GM21423 (cell line): ENCODE data around the gene KIF18A.

Experiments used
- ATAC-seq: cut with Tn5 transposase; IDR thresholded peaks from one replicate; pipeline ENCODE4 v1.9.1; 2021; ENCODE audit warnings: mild to moderate bottlenecking, moderate library complexity; ENCODE audit not compliant: unreplicated experiment

Gene KIF18A

GRCh38 chr11:28049338-28050216, 58.4 kb downstream of the KIF18A start:
- ATAC-seq: no peak

- ATAC-seq: no peak
Measured at GRCh38 chr11:28048812-28049211, 59.1 kb downstream of the KIF18A start.

GRCh38 chr11:28043930-28044709, 63.8 kb downstream of the KIF18A start:
- ATAC-seq: no peak

- no peak for ATAC-seq
Measured at GRCh38 chr11:28040384-28040783, 67.6 kb downstream of the KIF18A start.

DNA sequence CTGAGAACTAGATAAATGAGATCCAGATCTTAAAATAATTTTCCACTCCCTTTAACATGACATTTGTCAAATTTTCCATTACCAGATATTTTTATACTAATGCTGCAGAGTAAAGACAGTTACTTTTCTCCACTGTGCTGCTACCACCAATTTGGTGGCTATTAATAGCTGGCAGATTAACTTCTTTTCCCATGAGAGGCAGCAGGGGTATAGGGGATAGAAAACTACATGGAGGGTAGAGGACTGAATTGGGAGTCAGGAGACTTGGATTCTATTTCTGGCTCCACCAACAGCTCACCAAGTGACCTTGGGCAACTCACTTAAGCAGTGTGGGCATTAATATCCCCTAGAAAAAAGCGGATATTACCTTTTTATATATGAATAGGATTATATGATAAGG, 69.2 kb downstream of the KIF18A start:
- no peak for ATAC-seq

GRCh38 chr11:28026634-28027290, 81.2 kb downstream of the KIF18A start:
- ATAC-seq: peak; percentile 63

GRCh38 chr11:28017816-28018215, 90.1 kb downstream of the KIF18A start:
- ATAC-seq: no peak

- no peak for ATAC-seq
Measured at GRCh38 chr11:28011813-28012212, 96.1 kb downstream of the KIF18A start.

DNA sequence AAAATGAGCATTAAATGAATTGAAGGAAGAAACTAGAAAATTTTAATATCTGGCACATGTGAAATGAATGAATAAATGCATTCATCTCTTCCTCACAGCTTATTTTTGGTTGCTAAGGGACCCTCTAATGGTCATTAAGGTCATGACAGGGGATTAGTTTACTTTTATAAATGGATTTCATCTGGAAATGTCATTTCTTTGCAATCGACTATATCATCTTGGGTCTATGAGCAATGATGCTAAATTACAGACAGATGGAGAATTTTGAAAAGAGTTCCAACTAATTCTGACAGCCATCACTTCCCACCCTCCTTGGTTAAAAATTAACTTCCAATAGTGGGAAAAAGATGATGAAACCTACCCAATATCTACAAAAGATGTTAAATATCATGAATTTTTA, 98.0 kb downstream of the KIF18A start:
- ATAC-seq: no peak

DNA sequence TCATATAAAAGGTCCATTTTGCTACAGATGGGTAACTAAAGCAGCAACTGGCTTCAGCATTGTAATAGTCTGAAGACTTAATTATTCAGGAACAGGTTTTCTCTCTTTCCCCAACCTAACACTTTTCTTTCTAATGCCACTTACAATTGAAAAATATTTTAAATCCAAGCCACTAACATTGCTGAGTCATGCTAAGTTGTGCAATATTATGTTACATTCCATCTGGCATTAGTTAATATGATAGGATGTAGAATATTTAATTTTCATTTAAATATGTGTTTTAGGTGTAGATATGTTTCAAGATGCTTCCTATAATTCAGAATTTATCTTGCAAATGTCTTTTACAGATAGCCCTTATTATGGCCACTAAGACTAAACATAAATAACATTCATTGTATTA, 98.6 kb downstream of the KIF18A start:
- no peak for ATAC-seq

GRCh38 chr11:28003615-28004014, 104.3 kb downstream of the KIF18A start:
- ATAC-seq: no peak

DNA sequence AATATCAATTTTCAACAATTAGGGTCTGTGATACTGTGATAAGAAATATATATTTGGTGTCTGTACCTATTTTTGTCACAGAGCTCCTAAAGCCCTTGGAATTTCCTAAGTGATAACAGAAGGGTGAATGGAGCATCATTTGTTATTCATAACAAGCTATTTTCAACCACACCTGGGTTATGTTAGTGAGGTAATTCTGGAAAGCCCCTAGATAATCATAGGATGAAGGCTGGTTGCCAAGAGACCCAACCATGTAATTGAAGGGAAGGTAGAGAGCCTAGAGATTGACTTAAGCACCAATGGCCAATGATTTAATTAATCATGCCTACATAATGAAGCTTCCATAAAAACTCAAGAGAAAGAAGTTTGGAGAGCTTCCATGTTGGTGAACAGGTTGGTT, 109.4 kb downstream of the KIF18A start:
- ATAC-seq: no peak

DNA sequence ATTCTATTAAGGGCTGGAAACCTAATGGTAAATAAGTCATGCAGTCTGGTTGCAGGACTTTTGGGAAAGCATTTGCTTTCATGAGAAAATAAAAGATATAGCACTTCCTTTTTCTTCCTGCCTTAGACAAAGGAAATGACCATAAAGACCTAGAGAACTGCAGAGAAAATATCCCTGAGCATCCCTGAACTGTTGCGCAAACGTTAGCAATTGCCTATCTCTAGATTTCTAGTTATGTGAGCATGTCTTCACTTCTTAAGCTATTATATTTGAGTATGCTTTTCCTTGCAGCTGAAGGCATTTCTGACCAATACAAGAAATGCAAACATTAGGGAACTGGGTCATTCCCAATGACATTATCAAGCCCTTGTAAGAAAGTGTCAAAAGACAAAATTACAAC, 110.6 kb downstream of the KIF18A start:
- ATAC-seq: no peak

- no peak for ATAC-seq
Measured at GRCh38 chr11:27996066-27996465, 111.9 kb downstream of the KIF18A start.

DNA sequence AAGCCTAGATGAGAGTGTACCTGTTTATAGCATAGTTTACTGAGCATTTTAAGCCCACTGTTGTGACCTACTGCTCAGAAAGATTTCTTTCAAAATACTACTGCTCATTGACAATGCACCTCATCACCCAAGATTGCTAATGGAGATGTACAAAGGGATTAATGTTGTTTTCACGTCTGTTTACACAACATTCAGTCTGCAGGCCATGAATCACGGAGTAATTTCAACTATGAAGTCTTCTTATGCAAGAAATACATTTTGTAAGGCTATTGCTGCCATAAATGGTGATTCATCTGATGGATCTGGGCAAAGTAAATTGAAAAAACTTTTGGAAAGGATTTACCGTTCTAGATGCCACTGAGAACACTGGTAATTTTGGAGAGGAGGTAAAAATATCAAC, 112.9 kb downstream of the KIF18A start:
- ATAC-seq: no peak

DNA sequence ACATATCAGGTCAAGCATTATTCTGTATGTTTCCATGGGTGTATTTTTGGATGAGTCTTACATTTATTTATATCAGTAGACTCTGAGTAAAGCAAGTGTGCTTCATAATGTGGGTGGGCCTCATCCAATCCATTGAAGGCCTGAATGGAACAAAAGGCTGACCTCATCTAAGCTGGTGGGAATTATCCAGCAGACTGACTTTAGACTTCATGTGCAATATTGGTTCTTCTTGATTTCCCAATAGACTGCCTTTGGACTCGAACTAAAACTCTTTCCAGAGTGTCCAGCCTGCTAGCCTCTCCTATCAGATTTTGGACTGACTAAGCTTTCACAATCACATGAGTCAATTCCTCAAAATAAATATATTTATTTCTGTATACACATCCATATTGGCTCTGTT, 116.2 kb downstream of the KIF18A start:
- no peak for ATAC-seq

DNA sequence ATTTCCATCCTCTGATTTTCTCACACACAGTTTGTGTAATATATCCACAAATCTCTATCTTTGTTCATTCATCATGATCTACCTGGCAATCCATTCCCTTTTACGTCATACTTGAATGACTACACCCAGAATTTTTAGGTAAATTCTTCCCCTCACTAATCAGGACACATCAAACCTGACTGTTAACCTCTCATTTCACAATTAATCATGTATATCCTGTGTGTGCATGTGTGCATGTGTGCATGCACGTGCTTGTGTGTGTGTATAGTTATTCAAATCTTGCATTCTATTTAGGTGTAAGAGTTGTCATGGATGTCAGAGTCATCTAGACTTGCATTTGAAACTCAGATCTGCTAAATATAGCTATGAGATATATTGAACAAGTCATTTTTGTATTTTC, 130.4 kb downstream of the KIF18A start:
- no peak for ATAC-seq

DNA sequence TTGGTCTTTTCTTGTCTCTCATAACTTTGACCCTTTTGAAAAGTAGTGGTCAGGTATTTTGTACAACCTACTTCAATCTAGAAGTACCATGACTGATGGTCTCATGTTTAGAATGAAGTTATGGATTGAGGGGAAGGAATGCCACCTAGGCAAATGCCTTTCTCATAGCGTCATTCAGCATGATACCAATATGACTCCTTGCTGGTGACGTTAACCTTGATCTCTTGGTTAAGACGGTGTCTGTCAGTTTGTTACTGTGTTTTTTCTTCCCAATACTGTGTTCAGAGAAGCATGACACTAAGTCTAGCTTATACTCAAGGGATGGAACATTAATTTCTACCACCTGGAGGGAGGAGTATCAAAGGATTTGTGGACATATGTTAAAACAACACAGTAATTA, 130.9 kb downstream of the KIF18A start:
- no peak for ATAC-seq

GRCh38 chr11:27976262-27976661, 131.7 kb downstream of the KIF18A start:
- ATAC-seq: no peak

GRCh38 chr11:27973851-27974536, 134.0 kb downstream of the KIF18A start:
- no peak for ATAC-seq

DNA sequence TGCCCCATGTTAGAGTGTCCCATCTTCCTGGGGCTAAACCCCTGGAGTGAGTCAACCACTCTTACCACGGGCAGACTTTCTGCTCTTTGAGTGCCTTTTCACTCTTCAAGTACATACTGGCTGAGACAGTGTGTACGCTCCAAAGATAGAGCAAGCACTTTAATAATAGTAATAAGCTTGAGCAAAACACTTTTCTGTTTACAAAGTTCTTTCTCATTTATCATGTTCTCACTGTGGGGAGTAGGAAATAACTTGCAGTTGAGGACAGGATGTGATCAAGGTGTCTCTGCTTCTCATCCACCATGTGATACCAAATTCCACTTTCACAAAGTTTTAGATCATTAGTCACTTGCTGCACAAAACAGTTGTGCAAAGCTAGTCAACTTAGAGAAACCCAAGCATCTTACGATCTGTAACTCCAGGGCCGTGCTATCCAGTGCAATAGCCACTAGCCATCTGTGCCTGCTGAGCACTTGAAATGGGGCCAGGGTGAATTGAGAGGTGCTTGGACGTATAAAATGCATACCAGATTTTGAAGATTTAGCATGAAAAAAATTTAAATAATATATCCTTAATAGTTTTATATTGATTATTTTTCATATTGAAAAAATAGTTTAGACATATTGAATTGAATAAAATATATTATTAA, 135.3 kb downstream of the KIF18A start:
- ATAC-seq: no peak
